ENCODE measurements around the gene PROS1.

GRCh38 chr3:93969443-93969842 lies 4.3 kb downstream of the PROS1 start:
- TF ChIP-seq CTCF (IDR thresholded peaks at IDR 0.05) (no peak), POLR2A (IDR thresholded peaks at IDR 0.05) (no peak)

Data from heart left ventricle (tissue), 13 donors.